BJ (cell line): ENCODE results near the gene PDLIM7. TPM values are rescaled to one million over a fixed set of nuclear protein-coding genes. Genes with fewer than 3 reads are reported as not detected.

Experiments
- CTCF ChIA-PET: fragments of 350-600 bp; formaldehyde crosslinking; extraction: SDS; loops from one replicate; lab custom pipeline; 2021; ENCODE audit warnings: antibody characterized with exemption, inconsistent platforms; lab: Yijun Ruan, JAX
- POLR2A ChIA-PET: fragments of 300-600 bp; sonication (Branson Sonifier 250); formaldehyde crosslinking; extraction: SDS; loops from one replicate; lab custom pipeline; 2021; ENCODE audit warnings: antibody characterized with exemption; lab: Charles Lee
- DNase-seq: peaks from one replicate; pipeline ENCODE4 v3.0.0-alpha.2; 2011; ENCODE audit warnings: low read depth
- H3K27me3 ChIP-seq: 2 replicates; pipeline ENCODE4 v1.6.0; 2011; ENCODE audit warnings: low read length; ENCODE audit not compliant: control insufficient read depth, insufficient read depth
- H3K36me3 ChIP-seq: 2 replicates; pipeline ENCODE4 v1.5.1; 2011; ENCODE audit warnings: low read length; ENCODE audit not compliant: control insufficient read depth, insufficient read depth
- H3K4me3 ChIP-seq: 2 replicates; pipeline ENCODE4 v1.5.1; 2011; ENCODE audit warnings: low read depth, mild to moderate bottlenecking, control low read depth, low read length
- CTCF ChIP-seq: IDR thresholded peaks from 2 replicates; pipeline ENCODE4 v1.5.1; 2011; ENCODE audit warnings: low read depth, mild to moderate bottlenecking, control low read depth, inconsistent platforms, low read length, moderate library complexity; ENCODE audit not compliant: insufficient read depth
- polyA plus RNA-seq: library from polyadenylated mRNA; depleted of rRNA; stranded (reverse); fragments of >200 nt; gene quantifications from 2 replicates; pipeline ENCODE4 v1.2.3, GENCODE V29; 2011

Gene PDLIM7
- polyA plus RNA-seq, 1 experiment, result 624 TPM

GRCh38 chr5:177445052-177445916 is 52.1 kb downstream of the PDLIM7 start:
- Histone ChIP-seq H3K36me3 (peaks cover 5% of the 10 kb centered on the region; the same call in 1 of the 2 replicates), H3K4me3 (no peak overlapping the region), H3K27me3 (no peaks in the 10 kb centered on the region)
- POLR2A ChIA-PET, result no interaction called here
- DNase-seq, result no peak
- CTCF ChIA-PET, result interaction anchor here (0.7 to 18.6 kb wide), 7 partner anchors 9 to 127 kb away, joined by 4 to 352 read pairs (median 12); partner anchors contain the start of genes F12 and PFN3
- TF ChIP-seq CTCF, result no peak

- ChIA-PET POLR2A (no interaction called here), CTCF (interaction anchor here (1.5 to 18.6 kb wide), 4 partner anchors 10 to 126 kb away, joined by 6 to 352 read pairs (median 114); partner anchors contain the start of genes F12 and PFN3)
Measured at GRCh38 chr5:177444106-177445051, 53.0 kb downstream of the PDLIM7 start.

GRCh38 chr5:177443144-177443983 is 54.0 kb downstream of the PDLIM7 start:
- H3K27me3 ChIP-seq, result no peaks in the 10 kb centered on the region
- TF ChIP-seq CTCF, result no peak
- POLR2A ChIA-PET, result no interaction called here
- CTCF ChIA-PET, result interaction anchor here (1.2 to 18.6 kb wide), 4 partner anchors 9 to 53 kb away, joined by 4 to 352 read pairs (median 114); partner anchors contain the start of genes F12 and PFN3
- peaks cover 6% of the 10 kb centered on the region; the same call in 1 of the 2 replicates for H3K36me3 ChIP-seq
- H3K4me3 ChIP-seq, result no peak overlapping the region
- no peak for DNase-seq

More at GRCh38 chr5:177444106-177445051, 53.0 kb downstream of the PDLIM7 start:
- H3K36me3 ChIP-seq, result peaks cover 6% of the 10 kb centered on the region; the same call in 1 of the 2 replicates
- no peaks in the 10 kb centered on the region for H3K27me3 ChIP-seq
- no peak for TF ChIP-seq CTCF
- DNase-seq, result no peak
- no peak overlapping the region for H3K4me3 ChIP-seq

GRCh38 chr5:177442066-177442826 is 55.2 kb downstream of the PDLIM7 start:
- H3K36me3 ChIP-seq, result peaks cover 6% of the 10 kb centered on the region; the same call in 1 of the 2 replicates
- CTCF ChIA-PET, result interaction anchor here (1.1 to 18.6 kb wide), 4 partner anchors 8 to 52 kb away, joined by 3 to 352 read pairs (median 110); partner anchors contain the start of genes F12 and PFN3
- TF ChIP-seq CTCF, result no peak
- H3K27me3 ChIP-seq, result no peaks in the 10 kb centered on the region
- POLR2A ChIA-PET, result no interaction called here
- no peak for DNase-seq
- no peak overlapping the region for H3K4me3 ChIP-seq
